ENCODE measurements around the gene GCN1.

GRCh38 chr12:120103044-120103338, 91.5 kb downstream of the GCN1 start:
- TF ChIP-seq CTCF (IDR thresholded peaks at IDR 0.05; ENCODE audit: low read depth, low read length) (no peak), EZH2phosphoT487 (IDR thresholded peaks at IDR 0.05; ENCODE audit: low read depth) (no peak)

All from OCI-LY3 (cell line).